GM18870 (cell line): Measurements from ENCODE around the gene BAIAP2L2.
"Not testable (repeated sequence)": the region's sequence is repeated elsewhere in the genome, so short reads cannot be mapped to it uniquely, and the experiment has no call there.

ENCODE experiments used
- ATAC-seq: cut with Tn5 transposase; IDR thresholded peaks from one replicate; pipeline ENCODE4 v1.9.1; 2021; ENCODE audit warnings: moderate library complexity; ENCODE audit not compliant: unreplicated experiment

BAIAP2L2 gene

DNA sequence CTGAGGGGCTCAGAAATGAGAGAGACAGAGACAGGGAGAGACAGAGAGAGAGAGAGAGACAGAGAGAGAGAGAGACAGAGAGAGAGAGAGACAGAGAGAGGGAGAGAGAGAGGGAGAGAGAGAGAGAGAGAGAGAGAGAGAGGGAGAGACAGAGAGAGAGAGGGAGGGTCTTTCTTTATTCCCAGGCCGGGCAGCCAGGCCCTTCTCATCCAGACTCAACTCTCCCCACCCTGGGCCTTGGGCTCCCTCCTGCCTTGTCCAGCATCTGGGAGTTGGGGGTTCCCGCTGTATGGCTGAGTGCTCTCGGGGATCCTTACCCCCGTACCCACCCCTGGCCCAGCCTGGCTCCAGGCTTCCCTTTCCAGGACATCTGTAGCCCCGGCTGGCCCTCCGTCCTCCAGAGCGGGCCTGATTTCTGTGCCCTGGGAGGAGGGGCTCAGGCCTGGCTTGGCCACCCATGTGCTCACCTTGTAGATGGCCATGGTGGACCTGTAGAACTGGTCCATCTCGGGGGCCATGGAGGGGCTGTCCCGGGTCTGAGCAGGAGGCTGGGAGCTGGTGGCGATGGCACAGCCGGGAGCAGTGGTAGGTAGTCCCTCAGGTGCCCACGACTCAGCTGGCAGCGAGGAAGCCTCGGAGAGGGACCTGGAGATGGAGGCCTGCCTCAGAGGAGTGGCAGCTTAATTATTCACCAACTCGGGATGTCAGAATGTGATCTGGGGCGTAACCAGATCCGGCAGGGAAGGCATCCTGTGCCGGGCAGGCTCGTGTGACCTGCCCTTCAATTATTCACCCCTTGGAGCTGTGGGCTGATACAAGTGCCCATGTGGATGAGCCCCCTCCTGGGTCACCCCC, at the start of gene BAIAP2L2:
BAIAP2L2 (minus strand) TSS at position 677 of the 855 bp plus-strand sequence; CDS start at position 518, 159 bp downstream.
- no peak for ATAC-seq

GRCh38 chr22:38155703-38156102, 45.2 kb upstream of the BAIAP2L2 start:
- no peak for ATAC-seq

GRCh38 chr22:38154563-38154915, 44.1 kb upstream of the BAIAP2L2 start:
- ATAC-seq, result not testable (repeated sequence)

- no peak for ATAC-seq
Observed at GRCh38 chr22:38153821-38154562, 43.5 kb upstream of the BAIAP2L2 start.

DNA sequence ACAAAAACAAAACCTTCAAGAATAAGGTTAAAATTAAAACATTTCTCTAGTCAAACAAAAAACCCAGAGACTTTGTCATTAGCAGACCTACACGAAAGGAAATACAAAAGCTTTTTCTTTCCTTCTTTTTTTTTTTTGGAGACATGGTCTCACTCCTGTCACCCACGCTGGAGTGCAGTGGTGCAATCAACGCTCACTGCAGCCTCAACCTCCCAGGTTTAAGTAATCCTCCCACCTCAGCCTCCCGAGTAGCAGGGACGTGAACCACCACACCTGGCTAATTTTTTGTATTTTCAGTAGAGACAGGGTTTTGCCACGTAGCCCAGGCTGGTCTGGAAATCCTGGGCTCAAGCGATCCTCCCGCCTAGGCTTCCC, 40.6 kb upstream of the BAIAP2L2 start:
- ATAC-seq, result no peak

GRCh38 chr22:38148245-38148644, 37.8 kb upstream of the BAIAP2L2 start:
- ATAC-seq, result no peak

DNA sequence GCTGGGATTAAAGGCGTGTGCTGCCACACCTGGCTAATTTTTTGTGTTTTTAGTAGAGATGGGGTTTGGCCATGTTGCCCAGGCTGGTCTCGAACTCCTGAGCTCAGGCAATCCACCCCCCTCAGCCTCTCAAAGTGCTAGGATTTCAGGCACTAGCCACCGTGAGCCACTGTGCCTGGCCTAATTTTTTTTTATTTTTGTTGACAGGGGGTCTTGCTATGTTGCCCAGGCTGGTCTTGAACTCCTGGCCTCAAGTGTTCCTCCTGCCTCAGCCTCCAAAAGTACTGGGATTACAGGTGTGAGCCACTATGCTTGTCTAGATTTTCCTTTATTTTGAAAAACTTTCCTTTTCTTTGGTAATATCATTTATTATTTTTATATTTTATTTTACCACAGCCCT, 35.7 kb upstream of the BAIAP2L2 start:
- ATAC-seq, result not testable (repeated sequence)

GRCh38 chr22:38144025-38144405, 33.5 kb upstream of the BAIAP2L2 start:
- no peak for ATAC-seq

GRCh38 chr22:38142606-38143005, 32.1 kb upstream of the BAIAP2L2 start:
- ATAC-seq, result no peak

GRCh38 chr22:38141217-38141973, 30.9 kb upstream of the BAIAP2L2 start:
- ATAC-seq, result no peak

DNA sequence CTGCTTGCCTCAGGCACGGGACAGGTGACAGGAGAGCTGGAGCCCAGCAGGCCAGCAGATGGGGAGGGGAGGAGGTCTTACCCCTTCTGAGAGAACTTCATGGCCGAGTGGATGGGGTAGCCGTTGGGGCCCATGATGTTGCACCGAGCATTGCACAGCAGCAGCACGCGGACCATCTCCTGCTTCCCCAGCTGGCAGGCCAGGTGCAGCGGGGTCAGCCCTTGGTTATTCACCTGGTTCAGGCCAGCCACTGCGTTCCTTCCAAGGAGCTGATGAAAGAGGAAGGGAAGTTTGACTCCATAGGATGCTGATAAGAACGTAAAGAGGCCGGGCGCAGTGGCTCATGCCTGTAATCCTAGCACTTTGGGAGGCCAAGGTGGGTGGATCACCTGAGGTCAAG, 29.4 kb upstream of the BAIAP2L2 start:
- no peak for ATAC-seq

DNA sequence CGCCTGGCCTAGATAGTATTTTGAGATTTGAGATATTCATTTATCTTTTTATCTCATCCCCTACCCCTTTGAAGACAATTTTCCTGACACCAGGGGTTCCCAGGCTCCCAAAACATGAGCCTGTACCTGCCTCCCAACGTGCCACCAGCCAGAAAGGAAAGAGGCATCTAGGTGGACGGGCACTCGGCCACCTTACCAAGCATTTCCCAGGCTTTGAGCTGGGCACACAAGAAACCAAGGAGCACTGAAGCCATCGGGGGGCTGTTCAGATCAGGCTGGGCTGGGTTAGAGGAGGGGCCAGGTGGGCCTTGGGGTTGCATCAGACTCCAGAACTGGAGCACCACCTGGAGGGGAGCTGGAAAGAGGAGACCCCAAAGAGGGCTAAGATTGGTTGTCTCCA, 28.5 kb upstream of the BAIAP2L2 start:
- ATAC-seq, result no peak

DNA sequence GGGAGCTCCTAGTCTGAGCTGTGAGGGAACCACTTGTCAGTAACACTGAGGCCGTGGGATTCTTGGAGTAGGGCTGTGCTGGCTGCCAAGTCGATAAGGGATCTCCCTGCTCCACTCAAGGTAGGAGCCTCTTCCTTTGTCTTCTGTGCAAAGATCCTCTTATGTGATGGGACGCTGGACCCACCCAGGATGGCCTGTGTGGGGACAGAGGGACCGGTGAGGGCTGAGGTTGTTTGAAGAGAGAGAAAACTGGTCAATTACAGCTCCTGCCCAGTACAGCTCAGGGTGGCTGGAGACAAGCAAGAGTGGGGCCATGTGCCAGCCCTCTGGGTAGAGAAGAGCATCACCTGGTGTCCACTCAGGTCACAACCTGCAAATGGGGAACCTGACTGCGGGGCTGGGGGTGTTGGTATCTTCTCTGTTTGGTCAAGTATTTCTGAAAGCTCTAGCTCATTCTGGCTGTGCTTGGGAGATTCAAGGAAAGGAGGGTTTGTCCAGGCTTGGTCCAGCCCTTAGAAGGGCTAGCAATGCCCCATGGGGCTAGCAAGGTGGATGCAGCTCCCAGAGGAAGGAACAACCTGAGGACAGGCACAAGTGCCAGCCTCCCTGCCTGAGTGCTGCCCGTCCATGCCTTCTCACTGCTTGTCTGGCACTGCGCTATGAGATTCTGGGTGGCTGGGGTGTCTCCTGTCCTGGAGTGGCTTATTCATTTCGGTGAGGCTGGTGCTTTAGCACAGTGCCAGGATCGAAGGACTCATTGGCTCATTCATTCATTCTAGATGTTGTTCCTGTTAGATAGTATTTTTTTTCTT, 27.6 kb upstream of the BAIAP2L2 start:
- no peak for ATAC-seq

DNA sequence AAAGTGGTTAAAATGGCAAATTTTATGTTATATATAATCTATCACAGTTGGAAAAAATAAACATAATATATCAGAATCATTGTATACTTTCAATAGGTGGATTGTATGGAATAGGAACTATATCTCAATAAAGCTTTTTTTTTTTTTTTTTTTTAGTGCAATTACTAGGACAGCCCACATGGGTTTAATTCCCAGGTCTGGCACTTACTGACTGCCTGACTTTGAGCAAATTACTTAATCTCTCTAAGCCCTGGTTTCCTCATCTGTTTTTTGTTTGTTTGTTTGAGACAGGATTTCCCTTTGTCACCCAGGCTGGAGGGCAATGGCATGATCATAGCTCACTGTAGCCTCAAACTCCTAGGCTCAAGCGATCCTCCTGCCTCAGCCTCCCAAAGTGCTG, 26.1 kb upstream of the BAIAP2L2 start:
- no peak for ATAC-seq

DNA sequence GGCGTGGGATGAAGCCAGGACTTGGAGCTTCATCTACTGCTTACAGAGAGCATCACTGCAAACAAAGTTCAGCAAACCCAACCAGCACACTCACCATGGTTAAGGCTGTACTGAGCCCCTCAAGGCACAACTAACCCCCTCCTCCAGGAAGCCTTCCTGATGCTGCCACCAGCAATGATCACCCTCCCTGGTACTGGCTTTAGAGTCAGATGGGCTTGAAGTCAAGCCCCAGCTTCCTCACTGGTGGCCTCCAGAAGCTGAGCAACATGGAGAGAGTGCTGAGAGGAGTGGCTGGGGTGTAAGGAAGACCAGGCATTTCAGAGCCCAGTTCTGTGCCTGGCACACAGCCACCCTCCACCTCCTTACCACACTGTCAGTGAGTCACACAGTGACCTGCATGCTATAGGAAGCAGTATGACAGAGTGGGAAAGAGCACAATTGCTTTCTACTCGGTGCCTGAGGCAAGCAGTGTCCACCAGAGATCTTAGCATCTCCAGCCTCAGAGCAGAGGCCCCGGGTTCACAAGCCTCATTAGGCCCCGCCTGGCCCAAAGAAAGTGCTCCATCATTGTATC, 24.7 kb upstream of the BAIAP2L2 start:
- ATAC-seq, result no peak

DNA sequence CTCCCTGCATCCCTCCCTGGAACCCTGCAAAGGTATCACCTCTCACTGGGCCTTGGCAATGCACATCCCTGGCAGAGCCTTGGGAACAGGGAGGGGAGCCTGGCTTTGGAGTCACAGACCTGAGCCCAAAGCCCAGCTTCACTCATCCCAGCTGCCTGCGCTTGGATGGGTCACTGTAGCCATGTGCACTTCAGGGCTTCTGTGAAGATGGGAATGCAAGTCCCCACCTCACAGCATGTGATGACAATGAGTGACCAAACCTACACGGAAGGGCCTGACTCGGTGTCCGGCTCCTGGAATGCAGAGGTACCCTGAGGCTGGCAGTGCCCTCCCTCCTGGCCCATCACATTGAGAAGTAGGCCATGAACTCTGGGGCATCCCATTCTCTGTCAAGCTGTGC, 22.8 kb upstream of the BAIAP2L2 start:
- no peak for ATAC-seq

DNA sequence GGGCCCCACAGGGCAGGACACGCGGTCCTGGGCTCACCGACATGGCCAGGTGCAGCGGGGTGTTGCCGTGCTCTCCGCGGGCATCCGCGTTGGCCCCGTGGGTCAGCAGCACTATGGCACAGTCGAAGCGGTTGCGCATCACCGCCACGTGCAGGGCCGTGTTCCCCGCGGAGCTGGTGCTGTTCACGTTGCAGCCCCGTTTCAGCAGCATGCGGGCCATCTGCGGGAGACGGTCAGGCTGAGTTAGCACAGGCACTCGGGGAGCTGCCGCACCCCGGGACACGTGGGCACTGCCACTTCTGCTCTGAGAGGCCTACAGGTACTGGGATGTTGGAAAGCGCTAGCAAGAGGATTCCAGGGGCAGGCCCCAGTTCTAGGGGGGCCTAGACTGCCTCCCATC, 22.3 kb upstream of the BAIAP2L2 start:
- no peak for ATAC-seq

- no peak for ATAC-seq
Observed at GRCh38 chr22:38132136-38132535, 21.7 kb upstream of the BAIAP2L2 start.

DNA sequence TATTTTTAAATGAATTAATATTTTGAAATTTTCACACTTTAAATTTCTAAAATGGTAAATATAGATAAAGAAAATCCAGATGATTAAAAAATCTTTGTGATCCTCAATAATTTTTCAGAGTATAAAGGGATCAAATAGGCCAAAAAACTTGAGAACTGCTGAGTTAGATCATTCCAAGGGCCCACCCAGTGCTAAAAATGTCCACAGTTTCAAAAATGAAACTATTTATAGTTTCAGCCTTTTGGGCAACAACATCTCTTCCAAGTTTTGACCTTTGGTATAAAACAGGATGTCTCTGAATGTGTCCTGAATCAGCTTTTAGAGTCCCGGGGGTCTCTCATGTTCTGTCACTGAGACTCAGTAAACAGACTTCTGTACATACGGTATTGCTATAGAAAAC, 20.9 kb upstream of the BAIAP2L2 start:
- ATAC-seq, result no peak

- ATAC-seq, result no peak
Observed at GRCh38 chr22:38129856-38130255, 19.4 kb upstream of the BAIAP2L2 start.
